ENCODE data around the gene HTT.

Gene HTT

DNA sequence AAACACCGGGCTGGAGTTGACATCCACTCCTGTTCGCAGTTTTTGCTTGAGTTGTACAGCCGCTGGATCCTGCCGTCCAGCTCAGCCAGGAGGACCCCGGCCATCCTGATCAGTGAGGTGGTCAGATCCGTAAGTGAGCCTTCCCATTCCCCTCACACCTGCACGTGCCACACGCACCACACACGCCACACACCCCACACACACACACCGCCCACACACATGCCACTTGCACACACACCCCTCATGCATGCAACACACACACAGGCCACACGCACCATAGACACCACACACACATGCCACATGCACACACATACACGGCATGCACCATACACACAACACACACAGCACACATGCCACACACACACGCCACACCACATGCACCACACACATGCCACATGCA is 154.4 kb downstream of the HTT start:
- Mint-ChIP-seq H3K27ac (no peak overlapping the region), H3K36me3 (ENCODE audit: low read depth) (peaks cover 86% of the 10 kb centered on the region), H3K9me3 (no peaks in the 10 kb centered on the region), H3K4me1 (ENCODE audit: low read depth) (peaks cover 42% of the 10 kb centered on the region), H3K4me3 (no peak overlapping the region), H3K27me3 (no peaks in the 10 kb centered on the region)
- intact Hi-C loops (cut with micrococcal nuclease): no loop called here

DNA sequence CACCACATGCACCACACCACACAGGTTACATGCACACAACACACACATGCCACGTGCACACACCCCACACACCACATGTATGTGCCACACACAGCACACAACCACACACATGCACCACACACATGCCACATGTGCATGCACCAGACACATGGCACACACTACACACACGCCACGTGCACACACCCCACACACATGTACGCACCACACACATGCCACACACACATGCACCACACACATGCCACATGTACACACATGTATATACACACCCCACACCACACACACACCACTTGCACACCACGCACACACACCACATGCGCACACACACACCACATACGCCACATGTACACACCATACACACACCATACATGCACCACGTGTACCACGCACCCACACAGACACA is 154.8 kb downstream of the HTT start:
- Mint-ChIP-seq H3K4me1 (ENCODE audit: low read depth) (peaks cover 38% of the 10 kb centered on the region), H3K9me3 (no peaks in the 10 kb centered on the region), H3K27ac (peak overlapping the region; percentile 8), H3K36me3 (ENCODE audit: low read depth) (peaks cover 86% of the 10 kb centered on the region), H3K4me3 (no peak overlapping the region), H3K27me3 (no peaks in the 10 kb centered on the region)
- intact Hi-C loops (cut with micrococcal nuclease): no loop called here

DNA sequence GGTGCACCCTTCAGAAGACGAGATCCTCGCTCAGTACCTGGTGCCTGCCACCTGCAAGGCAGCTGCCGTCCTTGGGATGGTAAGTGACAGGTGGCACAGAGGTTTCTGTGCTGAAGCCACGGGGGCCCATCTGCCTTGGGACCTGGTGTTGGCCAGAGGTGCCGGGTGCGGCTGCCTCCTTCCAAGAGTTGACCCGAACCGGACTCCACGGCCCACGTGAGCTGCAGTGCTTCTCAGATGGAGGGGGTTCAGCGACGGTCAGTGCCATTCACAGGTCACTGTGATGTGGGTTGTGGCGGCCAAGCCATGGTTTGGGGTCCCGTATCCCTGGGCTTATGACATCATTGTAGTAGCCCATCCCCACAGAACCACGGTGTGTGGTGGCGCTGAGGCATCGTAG is 155.5 kb downstream of the HTT start:
- H3K9me3 Mint-ChIP-seq: no peaks in the 10 kb centered on the region
- no peak overlapping the region for H3K4me3 Mint-ChIP-seq
- H3K27me3 Mint-ChIP-seq: no peaks in the 10 kb centered on the region
- intact Hi-C loops (cut with micrococcal nuclease): no loop called here
- no peak overlapping the region for H3K27ac Mint-ChIP-seq
- H3K36me3 Mint-ChIP-seq (ENCODE audit: low read depth): peaks cover 86% of the 10 kb centered on the region
- peaks cover 31% of the 10 kb centered on the region for H3K4me1 Mint-ChIP-seq (ENCODE audit: low read depth)

DNA sequence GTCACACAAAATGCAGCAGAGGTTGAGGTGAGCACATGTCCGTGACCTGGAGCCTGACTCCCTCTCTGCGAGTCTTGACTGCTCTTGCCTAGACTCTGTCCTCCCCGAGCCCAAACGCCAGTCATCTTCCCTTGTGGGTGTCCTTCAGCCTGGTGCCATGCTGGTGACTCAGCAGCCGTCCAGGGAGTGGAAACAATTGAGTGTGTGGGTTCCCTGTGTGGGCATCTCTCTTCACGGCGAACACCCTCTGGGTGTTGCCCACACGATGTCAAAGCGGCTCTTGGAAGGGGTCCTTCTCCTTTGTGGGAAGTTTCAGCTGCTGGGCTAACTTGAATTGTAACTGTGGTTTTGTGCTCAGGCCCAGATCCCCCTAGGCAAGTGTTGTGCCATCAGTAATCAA is 157.0 kb downstream of the HTT start:
- Mint-ChIP-seq H3K9me3 (no peaks in the 10 kb centered on the region), H3K36me3 (ENCODE audit: low read depth) (peaks cover 89% of the 10 kb centered on the region), H3K27me3 (no peaks in the 10 kb centered on the region), H3K4me1 (ENCODE audit: low read depth) (peaks cover 16% of the 10 kb centered on the region), H3K4me3 (no peak overlapping the region), H3K27ac (no peak overlapping the region)
- intact Hi-C loops (cut with micrococcal nuclease): no loop called here

DNA sequence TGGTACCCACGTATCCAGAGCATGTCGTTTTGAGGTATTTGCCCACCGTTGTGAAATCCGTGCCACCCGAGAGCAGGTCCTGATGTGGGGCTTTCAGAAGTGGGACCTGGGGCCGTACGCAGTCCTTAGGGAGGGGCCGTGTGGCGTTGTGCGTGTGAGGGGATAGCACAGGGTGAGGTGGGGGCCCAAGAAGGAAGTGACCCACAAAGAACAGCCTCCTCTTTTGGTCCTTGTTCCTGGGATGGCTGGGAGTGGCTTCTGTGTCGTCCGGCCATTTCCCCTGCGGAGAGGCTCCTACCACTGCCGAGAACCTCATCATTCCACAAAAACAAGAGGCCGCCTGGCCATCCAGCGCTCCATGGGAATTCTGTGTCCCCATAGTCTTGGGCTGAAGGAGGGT is 157.5 kb downstream of the HTT start:
- intact Hi-C loops (cut with micrococcal nuclease): no loop called here
- H3K9me3 Mint-ChIP-seq: no peaks in the 10 kb centered on the region
- peaks cover 11% of the 10 kb centered on the region for H3K4me1 Mint-ChIP-seq (ENCODE audit: low read depth)
- H3K4me3 Mint-ChIP-seq: no peak overlapping the region
- peaks cover 94% of the 10 kb centered on the region for H3K36me3 Mint-ChIP-seq (ENCODE audit: low read depth)
- H3K27ac Mint-ChIP-seq: no peak overlapping the region
- H3K27me3 Mint-ChIP-seq: no peaks in the 10 kb centered on the region

DNA sequence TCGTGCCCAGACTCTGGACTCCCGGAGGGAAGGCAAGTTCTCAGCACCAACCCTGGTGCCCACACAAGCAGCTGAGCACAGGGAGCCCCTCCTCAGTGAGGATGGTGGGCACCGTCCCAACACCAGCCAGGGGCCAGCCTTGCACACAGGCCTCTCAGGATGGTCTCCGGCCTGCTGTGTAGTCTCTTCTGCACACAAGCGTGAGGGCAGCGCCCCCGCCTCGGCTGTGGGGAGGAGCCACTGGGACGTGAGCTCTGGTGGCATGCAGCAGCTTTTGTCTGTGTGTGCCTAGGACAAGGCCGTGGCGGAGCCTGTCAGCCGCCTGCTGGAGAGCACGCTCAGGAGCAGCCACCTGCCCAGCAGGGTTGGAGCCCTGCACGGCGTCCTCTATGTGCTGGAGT is 158.4 kb downstream of the HTT start:
- intact Hi-C loops (cut with micrococcal nuclease): no loop called here
- no peak overlapping the region for H3K4me3 Mint-ChIP-seq
- no peak overlapping the region for H3K27ac Mint-ChIP-seq
- no peaks in the 10 kb centered on the region for H3K27me3 Mint-ChIP-seq
- H3K9me3 Mint-ChIP-seq: no peaks in the 10 kb centered on the region
- H3K4me1 Mint-ChIP-seq (ENCODE audit: low read depth): peaks cover 8% of the 10 kb centered on the region
- peaks cover 100% of the 10 kb centered on the region for H3K36me3 Mint-ChIP-seq (ENCODE audit: low read depth)

DNA sequence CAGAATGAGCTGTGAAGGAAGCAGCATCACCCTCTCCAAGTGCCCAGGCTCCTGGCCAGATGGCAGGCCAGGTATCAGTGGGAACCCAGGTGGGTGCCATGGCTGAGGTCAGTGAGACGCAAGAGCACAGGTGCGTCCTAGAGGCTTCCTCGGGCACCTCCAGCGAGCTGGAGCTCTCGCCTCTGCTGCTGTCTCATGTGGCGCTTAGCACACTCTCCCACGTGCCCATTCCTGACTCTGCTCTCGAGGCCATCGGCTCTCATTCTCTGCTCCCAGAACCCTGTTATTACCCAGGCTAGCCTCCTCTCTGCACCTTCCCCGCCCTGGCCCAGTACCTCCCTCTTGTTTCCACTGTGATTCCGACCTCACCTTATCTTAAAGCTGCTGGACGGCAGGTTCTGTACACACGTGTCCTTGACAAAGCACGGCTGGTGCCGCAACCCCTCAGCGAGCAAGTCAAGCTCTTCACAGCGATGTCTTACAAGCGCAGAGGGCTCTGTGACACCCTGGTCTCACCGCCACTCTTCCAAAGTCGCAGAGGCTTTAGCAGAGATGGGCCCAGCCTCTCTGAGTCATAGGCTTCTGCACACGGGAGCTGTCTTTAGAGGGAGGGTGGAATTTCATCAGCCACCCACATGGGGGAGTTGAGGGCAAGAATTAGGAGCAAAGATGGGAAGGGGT is 159.1 kb downstream of the HTT start:
- no peak overlapping the region for H3K4me3 Mint-ChIP-seq
- H3K27ac Mint-ChIP-seq: no peak overlapping the region
- H3K36me3 Mint-ChIP-seq (ENCODE audit: low read depth): peaks cover 100% of the 10 kb centered on the region
- no peaks in the 10 kb centered on the region for H3K9me3 Mint-ChIP-seq
- peaks cover 6% of the 10 kb centered on the region for H3K4me1 Mint-ChIP-seq (ENCODE audit: low read depth)
- no peaks in the 10 kb centered on the region for H3K27me3 Mint-ChIP-seq
- intact Hi-C loops (cut with micrococcal nuclease): no loop called here

DNA sequence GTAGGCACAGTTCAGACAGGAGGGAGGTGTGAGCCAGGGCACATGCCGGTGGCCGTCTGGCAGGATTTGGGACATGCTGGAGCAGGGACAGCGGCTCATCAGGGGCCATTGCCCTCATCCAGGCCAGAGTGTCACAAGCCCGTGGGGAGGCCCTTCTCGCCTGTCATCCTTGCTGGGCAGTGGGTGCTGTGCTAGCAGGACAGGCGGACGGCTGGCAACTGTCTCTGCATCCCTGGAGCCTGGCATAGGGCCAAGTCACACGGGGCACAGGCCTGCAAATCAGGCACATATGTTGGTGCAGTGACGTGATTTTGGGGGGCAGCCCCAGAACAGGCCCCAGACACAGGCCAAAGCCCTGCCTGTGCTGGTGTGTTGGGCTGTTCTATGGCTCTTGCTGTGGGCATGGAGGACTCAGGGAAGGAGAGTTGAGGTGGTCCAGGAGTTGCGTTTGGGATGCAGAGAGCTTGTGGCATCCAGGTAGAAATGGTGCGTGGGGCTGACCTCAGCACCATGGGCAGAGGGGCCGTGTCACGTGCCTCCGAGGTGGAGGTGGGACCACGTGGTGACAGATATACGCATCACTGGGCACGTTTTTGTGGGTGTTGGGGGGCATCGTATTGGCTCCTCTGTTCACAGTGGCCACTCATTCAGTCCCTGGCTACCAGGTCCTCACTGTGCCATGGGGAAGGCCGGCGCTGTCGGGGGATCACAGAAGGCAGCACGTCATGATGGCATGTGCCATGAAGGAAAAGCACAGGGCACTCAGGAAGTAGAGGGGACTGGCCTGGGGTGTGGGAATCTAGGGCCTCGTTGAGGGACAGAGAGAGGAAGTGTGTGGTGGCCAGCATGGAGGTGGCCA is 159.9 kb downstream of the HTT start:
- H3K9me3 Mint-ChIP-seq: no peaks in the 10 kb centered on the region
- peaks cover 100% of the 10 kb centered on the region for H3K36me3 Mint-ChIP-seq (ENCODE audit: low read depth)
- no peak overlapping the region for H3K4me3 Mint-ChIP-seq
- peaks cover 6% of the 10 kb centered on the region for H3K4me1 Mint-ChIP-seq (ENCODE audit: low read depth)
- no peak overlapping the region for H3K27ac Mint-ChIP-seq
- H3K27me3 Mint-ChIP-seq: no peaks in the 10 kb centered on the region
- intact Hi-C loops (cut with micrococcal nuclease): no loop called here

DNA sequence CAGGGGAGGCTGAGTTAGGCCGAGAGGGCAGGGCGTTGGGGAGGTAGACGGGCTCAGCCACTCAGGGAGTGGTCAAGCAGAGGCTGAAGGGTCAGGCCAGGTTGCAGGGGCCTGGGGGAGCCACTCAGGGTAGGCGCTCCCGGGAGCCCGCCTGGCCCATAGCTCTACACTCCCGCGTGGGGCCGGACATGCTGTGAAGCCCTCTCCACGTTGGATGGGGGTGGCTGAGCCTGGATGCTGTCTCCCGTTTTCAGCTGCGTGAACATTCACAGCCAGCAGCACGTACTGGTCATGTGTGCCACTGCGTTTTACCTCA is 160.5 kb downstream of the HTT start:
- H3K9me3 Mint-ChIP-seq: no peaks in the 10 kb centered on the region
- intact Hi-C loops (cut with micrococcal nuclease): no loop called here
- H3K4me3 Mint-ChIP-seq: no peak overlapping the region
- H3K27ac Mint-ChIP-seq: no peak overlapping the region
- no peaks in the 10 kb centered on the region for H3K27me3 Mint-ChIP-seq
- peaks cover 100% of the 10 kb centered on the region for H3K36me3 Mint-ChIP-seq (ENCODE audit: low read depth)
- peaks cover 6% of the 10 kb centered on the region for H3K4me1 Mint-ChIP-seq (ENCODE audit: low read depth)

DNA sequence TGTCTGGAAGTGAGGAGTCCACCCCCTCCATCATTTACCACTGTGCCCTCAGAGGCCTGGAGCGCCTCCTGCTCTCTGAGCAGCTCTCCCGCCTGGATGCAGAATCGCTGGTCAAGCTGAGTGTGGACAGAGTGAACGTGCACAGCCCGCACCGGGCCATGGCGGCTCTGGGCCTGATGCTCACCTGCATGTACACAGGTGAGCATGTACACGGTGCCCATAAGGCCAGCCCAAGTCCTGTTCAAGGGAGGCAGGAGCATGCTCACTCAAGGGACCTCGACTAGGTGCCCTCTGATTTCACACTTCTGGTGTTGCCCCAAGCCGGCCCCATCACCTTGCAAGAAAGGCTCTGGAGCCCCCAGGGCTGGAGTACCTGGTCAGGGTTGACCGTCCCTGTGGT is 161.1 kb downstream of the HTT start:
- Mint-ChIP-seq H3K4me1 (ENCODE audit: low read depth) (peaks cover 6% of the 10 kb centered on the region), H3K27me3 (no peaks in the 10 kb centered on the region), H3K36me3 (ENCODE audit: low read depth) (peaks cover 100% of the 10 kb centered on the region), H3K27ac (no peak overlapping the region), H3K9me3 (no peaks in the 10 kb centered on the region), H3K4me3 (no peak overlapping the region)
- intact Hi-C loops (cut with micrococcal nuclease): no loop called here

DNA sequence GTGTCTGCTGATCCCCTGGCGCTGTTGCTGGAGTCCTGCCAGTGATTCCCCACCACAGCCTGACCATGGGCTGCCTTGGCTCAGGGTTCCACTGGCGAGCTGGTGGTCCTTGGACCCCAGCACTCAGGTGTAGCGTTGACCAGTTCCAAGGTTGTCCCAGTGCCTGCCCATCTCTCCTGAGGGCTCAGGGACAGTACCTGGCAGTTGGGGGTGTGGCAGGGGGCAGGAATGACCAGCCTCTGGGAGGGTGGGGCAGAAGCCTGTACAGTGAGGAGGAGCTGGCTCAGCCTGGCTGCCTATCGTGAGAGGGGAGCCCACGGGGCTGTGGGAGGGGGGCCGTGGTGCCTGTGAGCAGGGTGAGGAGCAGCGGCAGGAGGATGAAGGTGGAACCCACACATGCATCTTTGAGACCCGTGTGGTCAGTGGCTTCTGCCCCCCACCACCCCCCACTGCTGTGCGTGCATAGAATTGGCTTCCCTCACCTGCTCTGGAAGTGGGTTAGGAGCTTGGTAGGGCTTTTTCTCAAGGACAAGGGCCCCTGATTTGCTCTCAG is 161.9 kb downstream of the HTT start:
- peaks cover 3% of the 10 kb centered on the region for H3K4me1 Mint-ChIP-seq (ENCODE audit: low read depth)
- no peak overlapping the region for H3K4me3 Mint-ChIP-seq
- H3K9me3 Mint-ChIP-seq: no peaks in the 10 kb centered on the region
- H3K27me3 Mint-ChIP-seq: no peaks in the 10 kb centered on the region
- H3K27ac Mint-ChIP-seq: no peak overlapping the region
- peaks cover 100% of the 10 kb centered on the region for H3K36me3 Mint-ChIP-seq (ENCODE audit: low read depth)
- intact Hi-C loops (cut with micrococcal nuclease): no loop called here

DNA sequence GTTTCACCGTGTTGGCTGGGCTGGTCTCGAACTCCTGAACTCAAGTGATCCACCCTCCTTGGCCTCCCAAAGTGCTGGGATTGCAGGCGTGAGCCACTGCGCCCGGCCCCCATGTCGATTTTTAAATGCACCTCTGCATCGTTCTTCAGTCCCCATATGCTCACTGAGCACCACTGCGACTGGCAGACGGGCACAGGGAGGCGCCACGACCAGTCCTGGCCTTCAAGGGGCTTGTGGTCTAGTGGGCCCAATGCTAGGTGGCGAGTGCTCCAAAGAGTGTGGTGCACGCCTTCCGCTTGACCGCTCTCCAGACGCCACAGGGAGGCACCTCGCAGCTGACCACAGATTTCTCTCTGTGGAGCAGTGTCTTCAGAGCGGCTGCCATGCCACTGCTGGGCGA is 162.8 kb downstream of the HTT start:
- H3K4me1 Mint-ChIP-seq (ENCODE audit: low read depth): no peaks in the 10 kb centered on the region
- no peak overlapping the region for H3K4me3 Mint-ChIP-seq
- no peak overlapping the region for H3K27ac Mint-ChIP-seq
- H3K9me3 Mint-ChIP-seq: no peaks in the 10 kb centered on the region
- peaks cover 100% of the 10 kb centered on the region for H3K36me3 Mint-ChIP-seq (ENCODE audit: low read depth)
- H3K27me3 Mint-ChIP-seq: no peaks in the 10 kb centered on the region
- intact Hi-C loops (cut with micrococcal nuclease): no loop called here

DNA sequence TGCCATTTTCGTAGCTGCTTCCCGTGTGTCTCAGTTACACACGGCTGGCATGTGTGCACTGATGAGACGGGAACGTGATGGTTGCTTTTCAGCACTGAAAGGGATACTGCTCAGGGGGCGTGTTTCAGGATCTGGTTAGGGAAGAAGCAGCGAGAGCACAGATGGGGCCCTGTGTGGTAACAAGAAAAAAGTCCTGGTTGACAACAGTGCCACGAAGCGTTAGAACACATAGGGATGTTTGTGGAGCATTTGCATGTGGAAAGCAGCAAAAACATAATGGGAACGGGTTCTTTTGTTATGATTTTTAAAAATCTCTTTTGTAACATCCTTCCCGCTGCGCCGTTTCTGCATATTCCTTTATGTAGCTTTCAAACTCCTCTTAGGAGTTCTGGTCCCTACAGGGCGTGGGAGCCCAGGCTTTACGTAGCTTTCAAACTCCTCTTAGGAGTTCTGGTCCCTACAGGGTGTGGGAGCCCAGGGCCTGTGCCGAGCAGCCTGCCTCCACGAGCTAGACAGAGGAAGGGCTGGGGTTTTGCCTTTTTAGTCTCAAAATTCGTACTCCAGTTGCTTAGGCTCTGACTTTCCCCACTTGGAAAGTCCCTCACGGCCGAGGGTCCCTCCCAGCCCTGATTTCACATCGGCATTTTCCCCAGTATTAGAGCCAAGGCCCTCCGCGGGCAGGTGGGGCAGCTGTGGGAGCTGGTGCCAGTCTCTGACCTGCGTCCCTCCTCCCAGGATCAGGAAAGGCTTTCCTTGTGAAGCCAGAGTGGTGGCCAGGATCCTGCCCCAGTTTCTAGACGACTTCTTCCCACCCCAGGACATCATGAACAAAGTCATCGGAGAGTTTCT is 163.5 kb downstream of the HTT start:
- no peaks in the 10 kb centered on the region for H3K27me3 Mint-ChIP-seq
- H3K36me3 Mint-ChIP-seq (ENCODE audit: low read depth): peaks cover 100% of the 10 kb centered on the region
- no peak overlapping the region for H3K27ac Mint-ChIP-seq
- H3K4me3 Mint-ChIP-seq: no peak overlapping the region
- intact Hi-C loops (cut with micrococcal nuclease): no loop called here
- no peaks in the 10 kb centered on the region for H3K4me1 Mint-ChIP-seq (ENCODE audit: low read depth)
- no peaks in the 10 kb centered on the region for H3K9me3 Mint-ChIP-seq

DNA sequence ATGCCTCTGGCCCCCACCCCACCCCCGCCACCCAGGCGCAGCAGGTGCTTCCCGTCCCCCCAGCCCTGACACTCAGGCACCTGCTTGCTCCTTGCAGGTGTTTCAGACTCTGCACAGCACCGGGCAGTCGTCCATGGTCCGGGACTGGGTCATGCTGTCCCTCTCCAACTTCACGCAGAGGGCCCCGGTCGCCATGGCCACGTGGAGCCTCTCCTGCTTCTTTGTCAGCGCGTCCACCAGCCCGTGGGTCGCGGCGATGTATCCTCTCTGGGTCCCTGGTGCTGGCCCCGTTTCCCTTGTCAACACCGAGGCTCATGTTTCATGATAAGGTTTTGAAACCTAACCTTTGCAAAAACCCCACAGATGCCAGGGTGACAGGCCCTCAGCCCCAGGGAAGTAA is 164.2 kb downstream of the HTT start:
- H3K4me1 Mint-ChIP-seq (ENCODE audit: low read depth): no peaks in the 10 kb centered on the region
- intact Hi-C loops (cut with micrococcal nuclease): no loop called here
- H3K27me3 Mint-ChIP-seq: no peaks in the 10 kb centered on the region
- H3K9me3 Mint-ChIP-seq: no peaks in the 10 kb centered on the region
- H3K36me3 Mint-ChIP-seq (ENCODE audit: low read depth): peaks cover 100% of the 10 kb centered on the region
- no peak overlapping the region for H3K4me3 Mint-ChIP-seq
- H3K27ac Mint-ChIP-seq: no peak overlapping the region

All from dendritic cell treated with granulocyte-macrophage colony-stimulating factor and Interleukin-4, amounts not matched to agents 40 ng/mL and 50 ng/mL, for 4 days (primary cell).